Ishikawa (cell line): Measurements from ENCODE around the gene TIAM1.

Source experiments
- CEBPB ChIP-seq: IDR thresholded peaks from 2 replicates; pipeline ENCODE4 v1.6.1; 2012
- EP300 ChIP-seq: IDR thresholded peaks from 2 replicates; pipeline ENCODE4 v1.6.1; 2012; ENCODE audit warnings: borderline replicate concordance
- MAX ChIP-seq: IDR thresholded peaks from 2 replicates; pipeline ENCODE4 v1.6.1; 2012
- NFIC ChIP-seq: IDR thresholded peaks from 2 replicates; pipeline ENCODE4 v1.6.1; 2012
- RAD21 ChIP-seq: IDR thresholded peaks from 2 replicates; pipeline ENCODE4 v1.6.1; 2012; ENCODE audit warnings: low read depth
- ZBTB7A ChIP-seq: IDR thresholded peaks from 2 replicates; pipeline ENCODE4 v1.6.1; 2012; ENCODE audit warnings: low read depth

DNA sequence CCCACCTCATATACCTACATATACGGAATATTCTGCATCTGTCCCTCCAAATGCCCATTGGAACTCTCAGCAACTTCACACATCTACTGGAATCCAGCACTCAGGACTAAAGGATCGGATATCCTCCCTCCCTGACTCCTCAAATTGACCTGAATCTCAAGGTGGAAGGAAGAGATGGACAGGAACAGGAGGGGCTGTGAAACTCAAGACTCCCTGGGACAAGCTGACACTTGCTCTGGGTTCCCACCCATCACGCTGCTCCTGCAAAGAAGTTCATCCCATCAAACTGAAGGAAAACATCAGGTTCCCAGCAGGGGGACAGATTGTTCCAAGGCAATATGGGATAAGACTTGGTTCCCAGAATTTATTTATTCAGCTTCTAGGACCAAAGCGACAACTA lies 30.3 kb upstream of the TIAM1 start:
- TF ChIP-seq ZBTB7A (no peak), MAX (no peak), CEBPB (no peak), RAD21 (no peak), EP300 (no peak), NFIC (no peak)
